Measurements from ENCODE around the gene AKNA.
"Not testable (repeated sequence)": the region's sequence is repeated elsewhere in the genome, so short reads cannot be mapped to it uniquely, and the experiment has no call there.

AKNA gene

GRCh38 chr9:114327749-114328148 lies 60.0 kb downstream of the AKNA start:
- TF ChIP-seq TAF1 (IDR thresholded peaks at IDR 0.05; ENCODE audit: borderline replicate concordance, low read depth, low read length) (no peak), POLR2A (IDR thresholded peaks at IDR 0.05; ENCODE audit: low read depth, low read length) (no peak), POLR2AphosphoS5 (IDR thresholded peaks at IDR 0.05; ENCODE audit: low read depth, low read length) (no peak)
- FAIRE-seq (no peak), DNase-seq (ENCODE audit: insufficient read length) (no peak)

- DNase-seq (ENCODE audit: insufficient read length), result not testable (repeated sequence)
- peak; percentile 17 for FAIRE-seq
Measured at GRCh38 chr9:114325684-114326254, 62.0 kb downstream of the AKNA start.

GRCh38 chr9:114324965-114325364 lies 62.8 kb downstream of the AKNA start:
- not testable (repeated sequence) for FAIRE-seq; DNase-seq (ENCODE audit: insufficient read length)

- DNase-seq (ENCODE audit: insufficient read length), result no peak
- no peak for FAIRE-seq
- TF ChIP-seq TAF1 (IDR thresholded peaks at IDR 0.05; ENCODE audit: borderline replicate concordance, low read depth, low read length) (no peak), POLR2AphosphoS5 (IDR thresholded peaks at IDR 0.05; ENCODE audit: low read depth, low read length) (no peak), POLR2A (IDR thresholded peaks at IDR 0.05; ENCODE audit: low read depth, low read length) (no peak)
Measured at GRCh38 chr9:114324492-114324891, 63.3 kb downstream of the AKNA start.

GRCh38 chr9:114323849-114324248 lies 63.9 kb downstream of the AKNA start:
- not testable (repeated sequence) for FAIRE-seq; DNase-seq (ENCODE audit: insufficient read length)

- not testable (repeated sequence) for FAIRE-seq
Measured at GRCh38 chr9:114322831-114323531, 64.8 kb downstream of the AKNA start, which contains the start of gene ORM1. ORM1 (plus strand) TSS chr9:114323098; CDS start chr9:114323134, 36 bp downstream.

GRCh38 chr9:114322160-114322818 lies 65.5 kb downstream of the AKNA start:
- DNase-seq (ENCODE audit: insufficient read length), result not testable (repeated sequence)
- FAIRE-seq, result peak; percentile 58

More at GRCh38 chr9:114322831-114323531, 64.8 kb downstream of the AKNA start, which contains the start of gene ORM1:
- DNase-seq (ENCODE audit: insufficient read length), result not testable (repeated sequence)

- DNase-seq (ENCODE audit: insufficient read length) (no peak), FAIRE-seq (no peak)
- TF ChIP-seq TAF1 (IDR thresholded peaks at IDR 0.05; ENCODE audit: borderline replicate concordance, low read depth, low read length) (no peak), POLR2AphosphoS5 (IDR thresholded peaks at IDR 0.05; ENCODE audit: low read depth, low read length) (no peak), POLR2A (IDR thresholded peaks at IDR 0.05; ENCODE audit: low read depth, low read length) (no peak)
Measured at GRCh38 chr9:114321759-114322158, 66.0 kb downstream of the AKNA start.

GRCh38 chr9:114320710-114321109 lies 67.1 kb downstream of the AKNA start:
- not testable (repeated sequence) for FAIRE-seq; DNase-seq (ENCODE audit: insufficient read length)

- no peak for DNase-seq (ENCODE audit: insufficient read length)
- no peak for TF ChIP-seq TAF1 (IDR thresholded peaks at IDR 0.05; ENCODE audit: borderline replicate concordance, low read depth, low read length)
- no peak for TF ChIP-seq POLR2A (IDR thresholded peaks at IDR 0.05; ENCODE audit: low read depth, low read length)
- TF ChIP-seq POLR2AphosphoS5 (IDR thresholded peaks at IDR 0.05; ENCODE audit: low read depth, low read length), result no peak
- FAIRE-seq, result no peak
Measured at GRCh38 chr9:114319147-114319546, 68.6 kb downstream of the AKNA start.

- no peak for DNase-seq (ENCODE audit: insufficient read length)
- TF ChIP-seq TAF1 (IDR thresholded peaks at IDR 0.05; ENCODE audit: borderline replicate concordance, low read depth, low read length), result no peak
- no peak for TF ChIP-seq POLR2AphosphoS5 (IDR thresholded peaks at IDR 0.05; ENCODE audit: low read depth, low read length)
- no peak for TF ChIP-seq POLR2A (IDR thresholded peaks at IDR 0.05; ENCODE audit: low read depth, low read length)
- no peak for FAIRE-seq
Measured at GRCh38 chr9:114318416-114318815, 69.4 kb downstream of the AKNA start.

GRCh38 chr9:114317665-114318357 lies 70.0 kb downstream of the AKNA start:
- no peak for DNase-seq (ENCODE audit: insufficient read length)
- TF ChIP-seq TAF1 (IDR thresholded peaks at IDR 0.05; ENCODE audit: borderline replicate concordance, low read depth, low read length) (no peak), POLR2AphosphoS5 (IDR thresholded peaks at IDR 0.05; ENCODE audit: low read depth, low read length) (no peak), POLR2A (IDR thresholded peaks at IDR 0.05; ENCODE audit: low read depth, low read length) (no peak)

More at GRCh38 chr9:114317665-114318357, 70.0 kb downstream of the AKNA start:
- FAIRE-seq, result no peak
